Right lobe of liver (tissue), 4 donors: ENCODE results near the gene PLOD1.

Source experiments
- CTCF ChIP-seq, 4 donors: fragments of 200-600 bp in 3 of 4; fragments of 450-650 bp in 1 of 4; IDR thresholded peaks; one replicate each; pipeline versions ENCODE4 v1.5.1 to v1.8.0; 2016 to 2022; ENCODE audit warnings: antibody characterized with exemption in 4 of 4, mild to moderate bottlenecking in 2 of 4
- POLR2A ChIP-seq: fragments of 450-650 bp; IDR thresholded peaks from one replicate; pipeline ENCODE4 v1.6.1; 2017; ENCODE audit warnings: antibody characterized with exemption, mild to moderate bottlenecking
- donor health status: DM: no; HTN: no; CAD: no.
- donor health status: DM: no; HTN: no; CAD: no.
- donor health status: DM: no; HTN: yes; CAD: no.

GRCh38 chr1:11934302-11935056, at the start of gene PLOD1:
- TF ChIP-seq CTCF (IDR thresholded peaks at IDR 0.05): no peak
- TF ChIP-seq POLR2A: peak; percentile 82
